Articular chondrocyte of knee joint (primary cell): ENCODE data around the gene MYO16. TPM values are rescaled to one million over a fixed set of nuclear protein-coding genes. Genes with fewer than 3 reads are reported as not detected.

Experiments
- total RNA-seq: library from RNA; depleted of rRNA; stranded (reverse); fragments of >200 nt; gene quantifications from 2 replicates; pipeline ENCODE4 v1.2.3, GENCODE V29; 2012

MYO16 gene
- total RNA-seq, result under 0.01 and 0.11 TPM in 2 replicates

GRCh38 chr13:108629181-108629752, at the start of gene MYO16:
MYO16 (plus strand) TSS chr13:108629611; CDS start chr13:108629845, 234 bp downstream.

